HG02981 (cell line): ENCODE data around the gene CYP2U1.
"Not testable (repeated sequence)": the region's sequence is repeated elsewhere in the genome, so short reads cannot be mapped to it uniquely, and the experiment has no call there.

Source experiments
- ATAC-seq: cut with Tn5 transposase; IDR thresholded peaks from one replicate; pipeline ENCODE4 v1.9.1; 2021; ENCODE audit warnings: mild to moderate bottlenecking, moderate library complexity; ENCODE audit not compliant: unreplicated experiment

The CYP2U1 gene

DNA sequence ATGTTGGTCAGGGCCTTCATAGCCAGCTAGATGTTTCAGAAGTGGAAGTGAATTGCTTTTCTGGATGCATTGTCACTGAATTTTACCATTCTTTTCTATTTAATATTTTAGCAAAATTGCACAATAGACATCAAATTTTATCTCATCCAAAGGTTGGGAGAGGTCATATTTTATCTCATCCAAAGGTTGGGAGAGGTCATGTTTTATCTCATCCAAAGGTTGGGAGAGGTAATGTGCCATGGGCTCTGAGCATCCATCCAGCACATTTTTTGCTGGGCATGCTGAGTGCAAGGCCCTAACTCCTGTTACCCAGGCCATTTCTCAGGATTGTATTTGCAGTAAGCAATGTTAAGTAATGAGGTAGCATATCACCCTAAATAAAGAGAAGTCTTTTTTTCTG lies 14.7 kb upstream of the CYP2U1 start:
- ATAC-seq: no peak

GRCh38 chr4:107917500-107917899 lies 13.8 kb upstream of the CYP2U1 start:
- no peak for ATAC-seq

GRCh38 chr4:107922486-107923473 lies 8.6 kb upstream of the CYP2U1 start:
- no peak for ATAC-seq

- not testable (repeated sequence) for ATAC-seq
Measured at GRCh38 chr4:107925713-107926112, 5.6 kb upstream of the CYP2U1 start.

DNA sequence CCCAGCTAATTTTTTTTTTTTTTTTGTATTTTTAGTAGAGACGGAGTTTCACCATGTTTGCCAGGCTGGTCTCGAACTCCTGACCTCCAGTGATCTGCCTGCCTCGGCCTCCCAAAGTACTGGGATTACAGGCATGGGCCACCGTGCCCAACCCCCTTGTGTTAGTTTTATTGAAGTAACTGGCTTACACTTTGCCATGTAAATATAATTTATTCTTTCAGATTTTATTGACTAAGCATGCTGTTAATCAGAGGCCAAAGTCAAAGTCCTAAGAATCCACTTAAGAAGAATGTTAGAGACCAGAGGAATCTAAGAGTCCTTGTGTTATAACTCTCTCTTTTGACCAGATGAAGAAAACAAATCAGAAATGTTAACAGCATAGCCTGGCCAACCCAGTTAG lies 4.5 kb upstream of the CYP2U1 start:
- not testable (repeated sequence) for ATAC-seq

GRCh38 chr4:107931775-107932321 lies 499 bp downstream of the CYP2U1 start:
- no peak for ATAC-seq

- no peak for ATAC-seq
Measured at GRCh38 chr4:107935246-107935645, 3.9 kb downstream of the CYP2U1 start.

- ATAC-seq: no peak
Measured at GRCh38 chr4:107937040-107937439, 5.7 kb downstream of the CYP2U1 start.

DNA sequence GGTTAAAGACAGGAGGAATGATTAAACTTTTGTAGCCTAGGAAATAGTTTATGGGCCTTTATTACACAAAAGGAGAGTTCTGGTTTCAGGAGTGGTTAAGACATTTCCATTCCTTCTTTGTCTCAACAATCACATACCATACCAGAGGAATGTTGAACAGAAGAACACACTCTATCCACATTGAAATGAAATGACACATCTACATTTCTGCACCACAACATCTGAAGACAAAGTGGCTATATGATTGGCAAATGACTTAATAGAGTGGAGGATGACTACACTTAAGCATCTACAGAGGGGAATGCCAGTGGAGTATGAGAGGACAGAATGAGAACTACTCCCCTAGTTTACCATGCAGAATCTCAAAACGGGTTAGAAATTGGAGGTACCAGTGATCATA lies 8.0 kb downstream of the CYP2U1 start:
- ATAC-seq: no peak

- ATAC-seq: no peak
Measured at GRCh38 chr4:107945809-107946208, 14.5 kb downstream of the CYP2U1 start.

GRCh38 chr4:107950746-107951540 lies 19.6 kb downstream of the CYP2U1 start:
- no peak for ATAC-seq

- ATAC-seq: no peak
Measured at GRCh38 chr4:107951551-107951950, 20.2 kb downstream of the CYP2U1 start.

DNA sequence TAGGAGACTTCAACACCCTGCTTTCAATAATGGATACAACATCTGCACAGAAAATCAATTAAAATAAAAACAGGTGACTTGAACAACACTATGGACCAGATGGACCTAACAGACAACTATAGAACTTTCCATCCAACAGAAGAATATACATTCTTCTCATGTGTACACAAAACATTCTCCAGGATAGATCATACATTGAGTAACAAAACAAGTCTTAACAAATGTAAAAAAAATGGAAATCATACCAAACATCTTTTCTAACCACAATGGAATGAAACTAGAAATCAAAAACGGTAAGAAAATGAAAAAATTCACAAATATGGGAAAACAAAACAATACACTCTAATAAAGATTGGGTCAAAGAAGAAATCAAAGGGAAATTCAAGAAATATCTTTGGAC lies 24.7 kb downstream of the CYP2U1 start:
- ATAC-seq: no peak

GRCh38 chr4:107966903-107967302 lies 35.6 kb downstream of the CYP2U1 start:
- ATAC-seq: no peak

DNA sequence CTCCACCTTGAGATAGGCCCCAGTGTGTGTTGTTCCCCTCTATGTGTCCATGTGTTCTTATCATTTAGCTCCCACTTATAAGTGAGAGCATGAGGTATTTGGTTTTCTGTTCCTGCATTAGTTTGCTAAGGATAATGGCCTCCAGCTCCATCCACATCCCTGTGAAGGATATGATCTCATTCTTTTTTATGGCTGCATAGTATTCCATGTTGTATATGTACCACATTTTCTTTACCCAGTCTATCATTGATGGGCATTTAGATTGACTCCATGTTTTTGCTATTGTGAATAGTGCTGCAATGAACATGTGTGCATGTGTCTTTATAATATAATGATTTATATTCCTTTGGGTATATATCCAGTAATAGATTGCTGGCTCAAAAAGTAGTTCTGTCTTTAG lies 36.2 kb downstream of the CYP2U1 start:
- not testable (repeated sequence) for ATAC-seq

GRCh38 chr4:107967921-107968320 lies 36.6 kb downstream of the CYP2U1 start:
- not testable (repeated sequence) for ATAC-seq

GRCh38 chr4:107970063-107970798 lies 38.9 kb downstream of the CYP2U1 start:
- ATAC-seq: no peak

GRCh38 chr4:107972605-107973004 lies 41.3 kb downstream of the CYP2U1 start:
- ATAC-seq: no peak

- no peak for ATAC-seq
Measured at GRCh38 chr4:107974523-107974922, 43.2 kb downstream of the CYP2U1 start.

GRCh38 chr4:107977482-107977881 lies 46.1 kb downstream of the CYP2U1 start:
- ATAC-seq: no peak
